Pancreas (tissue), 10 donors: ENCODE data around the gene CTSH. TPM values are rescaled to one million over a fixed set of nuclear protein-coding genes. Genes with fewer than 3 reads are reported as not detected.
"Not testable (repeated sequence)": the region's sequence is repeated elsewhere in the genome, so short reads cannot be mapped to it uniquely, and the experiment has no call there.

Source experiments
- ATAC-seq, 4 donors: fragments of 200-7000 bp; cut with Tn5 transposase; one replicate each; pipeline versions ENCODE4 v1.8.0 to v1.9.1; 2020; ENCODE audit warnings: mild to moderate bottlenecking in 4 of 4, moderate library complexity in 4 of 4
- DNase-seq, 6 donors: peaks; one replicate each; pipeline ENCODE4 v3.0.0-alpha.2; 2020
- FAIRE-seq: peaks from 2 replicates; lab custom pipeline; 2012; peaks lifted over from hg19 to GRCh38; lab: Jason Lieb, UNC
- H3K27ac ChIP-seq, 4 donors: fragments of 200-600 bp; sonication (generic); 1 replicate in 3 of 4; 2 replicates in 1 of 4; pipeline versions ENCODE4 v1.5.0 to v1.8.0; 2020
- H3K27me3 ChIP-seq, 4 donors: fragments of 200-600 bp; one replicate each; pipeline ENCODE4 v1.8.0; 2021
- H3K36me3 ChIP-seq, 3 donors: fragments of 200-600 bp; sonication (generic) in 1 of 3; one replicate each; pipeline versions ENCODE4 v1.5.0 to v1.8.0; 2020 to 2021
- H3K4me1 ChIP-seq, 3 donors: fragments of 200-600 bp; one replicate each; pipeline ENCODE4 v1.8.0; 2021
- H3K4me3 ChIP-seq, 4 donors: fragments of 200-600 bp; sonication (generic) in 2 of 4; one replicate each; pipeline versions ENCODE4 v1.5.0 to v1.8.0; 2020 to 2021
- H3K9me3 ChIP-seq, 4 donors: fragments of 200-600 bp; one replicate each; pipeline ENCODE4 v1.8.0; 2021
- CTCF ChIP-seq, 4 donors: fragments of 200-600 bp; sonication (generic) in 3 of 4; IDR thresholded peaks; one replicate each; pipeline versions ENCODE4 v1.5.0 to v1.8.0; 2021; ENCODE audit warnings: antibody characterized with exemption in 4 of 4
- WGBS, 2 donors: extraction: QIAGEN DNeasy Blood & Tissue Kit; methylation state at CpG; one replicate each; pipeline ENCODE4 v1.1.7; 2013; 5-methylcytosine and 5-hydroxymethylcytosine counted together
- intact Hi-C, 3 donors: fragments of 100-400 bp; cut with DNase I; formaldehyde crosslinking; loops; one replicate each; pipeline versions ENCODE4 v1.11.1 to v1.14.2; 2022
- polyA plus RNA-seq, 2 donors: library from polyadenylated mRNA; stranded (reverse); fragments of 200-250 nt; gene quantifications; one replicate each; pipeline ENCODE4 v1.2.3, GENCODE V29; 2013
- total RNA-seq, 6 donors: library from RNA; stranded (reverse); fragmentation: NEBNext Ultra II Directional in 4 of 6; extraction: Animal tissue kit (Norgen Biotek cat#: 25700) in 4 of 6; gene quantifications; one replicate each; pipeline versions ENCODE4 v1.2.1 to v1.2.4, GENCODE V29; 2021 to 2023
- donor health status: healthy with polysubstance abuse.
- donor health status: DM: no; HTN: no; CAD: no; lungs with moderate emphysema.
- donor health status: DM: no; HTN: no; CAD: no.
- donor health status: control.
- donor health status: control.
- donor health status: Bipolar disorder and iron deficiency.
- donor health status: DM: yes; HTN: yes; CAD: no.
- donor health status: DM: no; HTN: no; CAD: no.
- donor health status: DM: no; HTN: no; CAD: no.
- donor health status: DM: yes; HTN: yes; CAD: no.

Gene CTSH
- total and polyA plus RNA-seq, 8 donors, result 24.3 to 196 (median 77.0) TPM

- no peak for TF ChIP-seq CTCF (IDR thresholded peaks at IDR 0.05)
- Histone ChIP-seq H3K27ac (peak overlapping the region; percentile 99 to 100 (median 99)), H3K9me3 (no peaks in the 10 kb centered on the region), H3K4me3 (peak overlapping the region; percentile 64 to 97 (median 85)), H3K4me1 (peaks cover 8 to 34% (median 17%) of the 10 kb centered on the region in 3 donors), H3K36me3 (no peaks in the 10 kb centered on the region), H3K27me3 (no peaks in the 10 kb centered on the region)
- intact Hi-C loops, result no loop called here
- FAIRE-seq, result no peak
- DNase-seq, result peak in 1 of 6 donors; percentile 20
- 1% methylated on average over 38 of the region's 38 CpGs for WGBS, 2 donors
- ATAC-seq, result peak; percentile 13 to 55 (median 41)
These were observed 70.8 kb downstream of the CTSH start for GRCh38 chr15:78873793-78874765.

GRCh38 chr15:78872972-78873792 is 71.7 kb downstream of the CTSH start:
- intact Hi-C loops, result no loop called here
- no peaks in the 10 kb centered on the region for H3K27me3 ChIP-seq
- peak overlapping the region; percentile 64 to 97 (median 85) for H3K4me3 ChIP-seq
- ATAC-seq (peak; percentile 57 to 76 (median 70)), FAIRE-seq (no peak), DNase-seq (peak; percentile 62 to 86 (median 77))
- H3K4me1 ChIP-seq, result peaks cover 3 to 25% (median 10%) of the 10 kb centered on the region in 3 donors
- no peaks in the 10 kb centered on the region for H3K9me3 ChIP-seq
- no peaks in the 10 kb centered on the region for H3K36me3 ChIP-seq
- H3K27ac ChIP-seq, result peak overlapping the region; percentile 99 to 100 (median 99)
- whole genome bisulfite sequencing, 2 donors, result 0 to 1% methylated on average over 69 to 75 of the region's 75 CpGs
- no peak for TF ChIP-seq CTCF (IDR thresholded peaks at IDR 0.05)

GRCh38 chr15:78872155-78872971 is 72.5 kb downstream of the CTSH start, which contains the start of gene MORF4L1:
TSS of gene MORF4L1 (plus strand) at chr15:78872890. CDS start at chr15:78873018, 128 bp downstream.
- intact Hi-C loops, result no loop called here
- no peaks in the 10 kb centered on the region for H3K36me3 ChIP-seq
- H3K9me3 ChIP-seq, result no peaks in the 10 kb centered on the region
- DNase-seq (peak; percentile 94 to 99 (median 96)), FAIRE-seq (no peak), ATAC-seq (peak; percentile 90 to 95 (median 93))
- 4 to 7% methylated on average over 47 to 51 of the region's 52 CpGs for WGBS, 2 donors
- H3K4me1 ChIP-seq, result peaks cover 0 to 17% (median 2%) of the 10 kb centered on the region in 3 donors
- H3K27me3 ChIP-seq, result no peaks in the 10 kb centered on the region
- peak within 1 kb of the TSS; percentile 64 to 97 (median 85) for H3K4me3 ChIP-seq
- H3K27ac ChIP-seq, result peak within 1 kb of the TSS; percentile 99 to 100 (median 99)
- no peak for TF ChIP-seq CTCF (IDR thresholded peaks at IDR 0.05)

GRCh38 chr15:78871483-78872127 is 73.2 kb downstream of the CTSH start:
- H3K27me3 ChIP-seq, FAIRE-seq, DNase-seq, H3K36me3 ChIP-seq, intact Hi-C loops, H3K9me3 ChIP-seq, H3K4me1 ChIP-seq, ATAC-seq: not testable (repeated sequence)
- peak overlapping the region in 1 of 4 donors; percentile 94 for H3K4me3 ChIP-seq
- H3K27ac ChIP-seq, result peak overlapping the region in 1 of 4 donors; percentile 100
- 78 to 82% methylated on average over 24 of the region's 24 CpGs for WGBS, 2 donors

Other genes with a start within 250 kb of the CTSH start
- 1 to 10 TPM in 1 of 6 donors, under 1 TPM in 5; 0.20 to 1.1 (median 0.43) TPM for gene ADAMTS7, start 133.6 kb downstream of the CTSH start, total RNA-seq
- 1 to 10 TPM; 1.3 to 1.4 TPM for gene ADAMTS7, start 133.6 kb downstream of the CTSH start, polyA plus RNA-seq
- 100 to 1,000 TPM in 2 of 6 donors, 10 to 100 TPM in 4; 68.1 to 140 (median 90.4) TPM for gene MORF4L1, start 72.2 kb downstream of the CTSH start, total RNA-seq
- 100 to 1,000 TPM in 1 of 2 donors, 10 to 100 TPM in 1; 55.0 to 149 TPM for gene MORF4L1, start 72.2 kb downstream of the CTSH start, polyA plus RNA-seq
- gene RASGRF1, start 145.7 kb upstream of the CTSH start, total RNA-seq, result 1 to 10 TPM in 3 of 6 donors, under 1 TPM in 3; 0.35 to 2.9 (median 1.6) TPM
- gene RASGRF1, start 145.7 kb upstream of the CTSH start, polyA plus RNA-seq, result 1 to 10 TPM; 1.8 to 8.4 TPM